ENCODE results near the gene RNF183. TPM values are rescaled to one million over a fixed set of nuclear protein-coding genes. Genes with fewer than 3 reads are reported as not detected.
"Not testable (repeated sequence)": the region's sequence is repeated elsewhere in the genome, so short reads cannot be mapped to it uniquely, and the experiment has no call there.

The RNF183 gene
- total RNA-seq, 1 donor from 2014 or later: 3.9 TPM

DNA sequence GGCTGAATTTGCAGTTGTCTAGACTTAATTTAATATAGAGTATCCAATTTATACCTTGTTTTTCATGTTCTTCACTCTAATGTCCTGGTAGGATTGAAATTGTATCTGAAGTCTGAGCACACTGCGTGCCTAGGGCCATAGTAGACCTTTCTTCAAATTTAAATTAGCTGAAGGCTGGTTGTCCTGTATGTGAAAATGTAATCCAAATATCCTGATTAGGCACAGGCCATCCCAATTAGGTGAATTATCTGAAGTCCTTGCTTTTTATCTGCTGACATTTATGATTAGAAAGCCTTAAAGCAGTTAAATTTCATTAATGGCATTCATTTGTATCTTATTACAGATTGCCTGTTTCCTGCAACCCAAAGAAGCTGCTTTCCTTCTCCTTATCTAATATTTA lies 48.2 kb downstream of the RNF183 start:
- no peak overlapping the region for H3K4me3 ChIP-seq (ENCODE audit: low read depth, low read length)
- no peak for TF ChIP-seq CTCF (conservative IDR thresholded peaks at IDR 0.05; ENCODE audit: low read depth, low read length)
- no peak for DNase-seq (ENCODE audit: low read depth)

GRCh38 chr9:113250807-113251206 lies 52.4 kb downstream of the RNF183 start:
- no peak for TF ChIP-seq CTCF (conservative IDR thresholded peaks at IDR 0.05; ENCODE audit: low read depth, low read length)
- no peak overlapping the region for H3K4me3 ChIP-seq (ENCODE audit: low read depth, low read length)
- no peak for DNase-seq (ENCODE audit: low read depth)

DNA sequence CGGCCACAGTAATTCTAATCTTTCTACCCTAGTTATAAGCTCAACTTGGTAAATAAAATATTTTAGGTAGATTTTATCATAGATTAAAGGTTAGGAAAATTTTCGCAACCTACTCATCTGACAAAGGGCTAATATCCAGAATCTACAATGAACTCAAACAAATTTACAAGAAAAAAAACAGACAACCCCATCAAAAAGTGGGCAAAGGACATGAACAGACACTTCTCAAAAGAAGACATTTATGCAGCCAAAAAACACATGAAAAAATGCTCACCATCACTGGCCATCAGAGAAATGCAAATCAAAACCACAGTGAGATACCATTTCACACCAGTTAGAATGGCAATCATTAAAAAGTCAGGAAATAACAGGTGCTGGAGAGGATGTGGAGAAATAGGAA lies 53.5 kb downstream of the RNF183 start:
- H3K4me3 ChIP-seq (ENCODE audit: low read depth, low read length); DNase-seq (ENCODE audit: low read depth): not testable (repeated sequence)

- no peak for DNase-seq (ENCODE audit: low read depth)
- no peak overlapping the region for H3K4me3 ChIP-seq (ENCODE audit: low read depth, low read length)
- TF ChIP-seq CTCF (conservative IDR thresholded peaks at IDR 0.05; ENCODE audit: low read depth, low read length): no peak
Observed at GRCh38 chr9:113247640-113248039, 55.5 kb downstream of the RNF183 start.

Other genes starting within 250 kb of the RNF183 start
- gene ZFP37, start 246.7 kb downstream of the RNF183 start, total RNA-seq: 0.58 and 0.94 TPM in 2 replicates
- gene SLC31A2, start 152.4 kb downstream of the RNF183 start, total RNA-seq: 3.7 and 4.8 TPM in 2 replicates
- 13.3 and 14.6 TPM in 2 replicates for gene FKBP15, start 82.1 kb downstream of the RNF183 start, total RNA-seq
- 8.1 and 15.4 TPM in 2 replicates for gene SLC31A1, start 81.8 kb downstream of the RNF183 start, total RNA-seq
- gene CDC26, start 27.8 kb downstream of the RNF183 start, total RNA-seq: 30.5 and 44.6 TPM in 2 replicates
- gene PRPF4, start 27.7 kb downstream of the RNF183 start, total RNA-seq: 29.1 and 43.8 TPM in 2 replicates
- 0.14 and 0.35 TPM in 2 replicates for gene WDR31, start 36.9 kb upstream of the RNF183 start, total RNA-seq
- gene BSPRY, start 46.2 kb upstream of the RNF183 start, total RNA-seq: 8.8 and 15.2 TPM in 2 replicates
- gene HDHD3, start 73.6 kb upstream of the RNF183 start, total RNA-seq: 13.5 and 22.6 TPM in 2 replicates
- gene ALAD, start 97.9 kb upstream of the RNF183 start, total RNA-seq: 4.5 and 5.1 TPM in 2 replicates
- gene POLE3, start 107.3 kb upstream of the RNF183 start, total RNA-seq: 46.1 and 111 TPM in 2 replicates
- 0.22 TPM in 1 of 2 replicates, not detected in the other for gene C9orf43, start 107.4 kb upstream of the RNF183 start, total RNA-seq
- gene RGS3, start 160.4 kb upstream of the RNF183 start, total RNA-seq: 66.9 and 79.2 TPM in 2 replicates